ENCODE results near the gene CST9. TPM values are rescaled to one million over a fixed set of nuclear protein-coding genes. Genes with fewer than 3 reads are reported as not detected.
A peak's percentile ranks its signal among the peaks of the same experiment; 100 is the strongest.
"Not testable (repeated sequence)": the region's sequence is repeated elsewhere in the genome, so short reads cannot be mapped to it uniquely, and the experiment has no call there.

Gene CST9
- total RNA-seq, 1 donor = not detected

DNA sequence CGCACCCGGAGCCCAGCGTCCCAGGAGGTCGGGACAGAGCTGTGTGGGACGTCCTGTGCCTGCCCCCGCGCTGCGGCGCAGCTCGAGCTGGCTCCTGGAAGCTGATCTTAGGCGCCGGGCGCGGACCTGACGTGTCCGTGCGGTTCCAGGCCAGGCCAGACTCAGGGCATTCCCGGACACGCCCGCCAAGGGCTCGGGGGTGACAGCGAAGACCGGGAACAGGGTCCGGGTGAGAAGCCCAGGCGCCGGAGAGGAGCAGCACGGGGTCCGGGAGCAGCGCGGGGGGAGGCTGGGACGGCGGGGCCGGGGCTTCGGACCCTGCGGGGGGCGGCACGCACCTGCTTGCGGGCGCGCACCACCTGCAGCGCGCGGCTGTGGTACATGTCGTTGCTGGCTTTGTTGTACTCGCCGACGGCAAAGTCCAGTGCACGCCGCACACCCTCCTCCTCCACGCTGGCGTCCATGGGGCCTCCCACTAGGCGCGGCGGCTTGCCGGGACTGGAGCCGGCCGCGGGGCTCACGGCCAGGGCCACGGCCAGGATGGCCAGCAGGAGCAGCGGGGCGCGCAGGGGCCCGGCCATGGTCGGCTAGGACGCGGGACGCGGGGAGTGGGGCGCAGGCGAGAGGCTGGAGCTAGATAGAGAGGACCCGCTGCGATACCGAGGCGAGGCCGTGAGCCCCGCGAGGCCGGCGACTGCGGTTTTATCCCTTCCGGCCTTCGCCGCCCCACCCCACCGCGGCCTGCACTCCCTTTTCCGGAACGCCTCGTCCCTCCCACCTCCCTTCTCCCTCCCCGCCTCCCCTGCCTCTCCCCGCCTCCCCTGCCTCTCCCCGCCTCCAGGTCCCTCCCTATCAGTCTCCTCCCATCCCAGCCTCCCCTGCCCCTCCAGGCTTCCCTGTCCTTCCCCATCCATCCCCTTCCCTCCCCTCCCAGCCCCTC is 31.8 kb upstream of the CST9 start, which contains the start of gene CST3:
Gene CST3 (minus strand): TSS at position 674 of the 940 bp plus-strand sequence. CDS start 93 bp downstream, at position 581.
- DNase-seq (ENCODE audit: low read depth in 2 of 3, low spot score in 2 of 3) = peak in 1 of 3 donors; percentile 41

DNA sequence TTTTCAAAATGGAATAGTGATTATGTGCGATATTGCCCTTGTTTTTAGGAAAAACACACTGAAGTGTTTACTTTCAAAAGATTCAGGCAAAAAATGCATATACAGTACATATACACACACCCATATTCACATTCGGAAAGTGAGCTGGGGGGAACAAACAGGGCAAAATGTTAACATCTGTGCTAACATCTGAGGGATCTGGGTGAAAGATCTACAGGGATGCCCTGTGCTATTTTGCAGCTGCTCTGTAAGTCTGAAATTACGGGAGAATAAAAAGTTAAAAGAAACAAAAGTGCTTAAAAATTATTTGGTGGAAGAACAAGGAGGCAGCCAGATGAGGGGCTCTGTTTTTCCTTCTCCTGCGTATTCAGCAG is 31.2 kb upstream of the CST9 start:
- no peak for DNase-seq (ENCODE audit: low read depth in 2 of 3, low spot score in 2 of 3)

DNA sequence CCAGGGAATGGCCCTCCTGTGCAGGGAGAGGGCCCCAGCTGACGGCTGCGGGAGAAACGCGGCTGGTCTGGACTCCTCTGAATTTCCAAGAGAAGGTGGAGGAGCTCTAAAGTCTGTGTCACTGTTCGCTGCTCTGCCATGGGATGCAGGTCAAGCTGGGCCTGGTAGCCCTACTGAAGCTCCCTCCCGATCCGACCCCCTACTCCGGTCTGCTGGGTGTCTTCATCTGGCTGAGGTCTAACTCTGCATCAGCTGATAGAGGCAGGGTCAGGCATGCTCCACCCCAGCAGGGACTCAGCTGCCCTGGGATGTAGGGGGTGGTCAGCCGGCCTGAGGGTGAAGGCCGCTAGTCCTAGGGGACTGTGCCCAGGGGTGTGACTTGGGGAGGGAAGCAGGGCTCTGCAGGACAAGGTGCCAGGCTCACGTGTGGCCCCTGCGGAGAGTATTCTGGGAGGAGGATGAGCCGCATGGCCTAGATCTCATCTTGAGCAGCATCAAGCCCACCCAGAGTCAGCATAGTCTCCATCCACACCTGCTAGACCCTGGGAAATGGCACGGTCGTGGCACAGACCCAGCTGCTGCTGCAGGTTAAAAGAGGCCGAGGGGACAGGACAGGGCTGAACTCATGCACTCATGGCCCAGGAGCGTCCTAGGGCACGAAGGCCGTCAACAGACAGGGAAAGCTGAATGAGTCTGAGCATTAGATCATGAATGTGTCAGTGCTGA is 30.6 kb upstream of the CST9 start:
- DNase-seq (ENCODE audit: low read depth in 2 of 3, low spot score in 2 of 3) = no peak

DNA sequence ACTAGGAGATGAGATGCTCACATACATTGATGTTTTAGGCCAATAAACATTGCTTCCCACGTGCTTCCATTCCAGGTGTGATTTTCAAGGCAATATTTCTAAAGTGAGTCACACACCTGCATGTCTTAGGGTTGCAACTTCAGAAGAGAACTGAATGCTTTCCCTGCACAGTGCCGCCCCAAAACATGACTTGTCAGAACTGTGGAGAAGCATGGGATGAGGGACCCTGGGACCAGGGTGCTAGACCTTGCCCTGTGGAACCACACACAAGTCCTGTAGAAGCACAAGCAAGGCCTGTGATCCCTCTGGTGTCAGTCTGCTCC is 30.0 kb upstream of the CST9 start:
- not testable (repeated sequence) for DNase-seq (ENCODE audit: low read depth in 2 of 3, low spot score in 2 of 3)

DNA sequence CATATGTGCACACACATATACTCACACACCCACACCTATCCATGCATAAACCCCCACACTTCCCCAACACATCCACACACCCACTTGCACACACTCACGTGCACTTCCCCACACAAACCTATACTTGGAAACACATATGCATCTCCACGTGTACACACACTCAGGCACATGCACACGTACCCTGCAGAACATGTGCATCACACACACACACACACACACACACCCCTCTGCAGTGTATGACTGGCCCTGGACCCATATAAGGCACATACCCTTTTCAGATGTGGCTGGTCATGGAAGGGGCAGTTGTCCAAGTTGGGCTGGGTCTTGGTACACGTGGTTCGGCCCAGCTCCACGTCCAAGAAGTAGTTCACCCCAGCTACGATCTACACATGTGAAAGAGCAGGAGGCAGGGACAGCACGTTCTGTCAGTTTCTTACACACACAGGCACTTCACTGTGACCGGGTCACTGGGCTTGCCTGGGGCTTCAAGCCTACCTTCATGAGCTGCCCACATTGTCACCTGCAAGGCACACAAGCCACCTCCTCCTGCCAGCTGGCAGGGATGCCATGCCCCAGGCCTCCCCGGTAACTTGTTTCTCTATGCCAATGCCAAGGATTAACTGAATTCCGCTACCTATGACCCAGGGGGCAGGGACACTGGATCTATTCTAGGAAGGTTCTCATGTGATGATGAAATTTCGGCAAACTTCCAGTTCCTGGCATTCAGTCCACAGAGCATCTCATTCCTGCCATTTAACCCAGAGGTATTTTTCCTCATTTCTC is 29.5 kb upstream of the CST9 start:
- DNase-seq (ENCODE audit: low read depth in 2 of 3, low spot score in 2 of 3) = no peak

DNA sequence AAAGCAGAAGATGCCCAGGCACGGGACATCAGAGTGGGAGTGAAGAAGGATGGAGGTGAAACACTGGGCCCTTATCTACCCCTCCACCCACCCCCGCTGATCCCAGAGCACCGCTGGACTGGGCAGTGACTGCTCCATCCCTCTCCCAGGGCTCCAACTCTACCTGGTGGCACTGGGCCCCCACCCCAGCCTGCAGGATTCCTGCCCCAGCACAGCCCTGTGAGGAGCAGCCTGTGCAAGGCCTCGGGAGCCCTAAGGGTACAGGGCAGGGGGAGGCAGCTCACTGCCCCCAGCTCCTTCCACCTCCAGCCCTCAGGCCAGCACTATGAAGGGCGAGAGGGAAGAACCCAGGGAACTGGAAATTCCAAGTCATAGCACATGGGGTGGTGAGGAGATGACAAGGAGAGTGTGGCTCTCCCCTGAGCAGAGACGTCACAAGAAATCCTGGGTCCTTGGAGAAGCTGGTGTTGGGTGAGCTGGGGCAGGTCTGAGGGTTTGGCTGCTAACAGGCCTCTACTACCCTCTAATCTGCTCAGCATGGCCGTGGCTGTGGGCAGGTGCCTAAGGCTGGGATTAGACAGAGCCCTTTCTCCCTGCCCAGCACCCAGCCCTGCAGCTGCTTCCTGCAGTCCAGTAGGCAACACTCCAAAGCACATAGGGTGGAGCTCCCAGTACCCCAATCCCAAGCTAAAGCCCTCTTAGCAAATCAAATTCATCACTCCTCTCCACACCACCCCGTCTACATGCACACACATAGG is 28.5 kb upstream of the CST9 start:
- DNase-seq (ENCODE audit: low read depth in 2 of 3, low spot score in 2 of 3) = no peak

DNA sequence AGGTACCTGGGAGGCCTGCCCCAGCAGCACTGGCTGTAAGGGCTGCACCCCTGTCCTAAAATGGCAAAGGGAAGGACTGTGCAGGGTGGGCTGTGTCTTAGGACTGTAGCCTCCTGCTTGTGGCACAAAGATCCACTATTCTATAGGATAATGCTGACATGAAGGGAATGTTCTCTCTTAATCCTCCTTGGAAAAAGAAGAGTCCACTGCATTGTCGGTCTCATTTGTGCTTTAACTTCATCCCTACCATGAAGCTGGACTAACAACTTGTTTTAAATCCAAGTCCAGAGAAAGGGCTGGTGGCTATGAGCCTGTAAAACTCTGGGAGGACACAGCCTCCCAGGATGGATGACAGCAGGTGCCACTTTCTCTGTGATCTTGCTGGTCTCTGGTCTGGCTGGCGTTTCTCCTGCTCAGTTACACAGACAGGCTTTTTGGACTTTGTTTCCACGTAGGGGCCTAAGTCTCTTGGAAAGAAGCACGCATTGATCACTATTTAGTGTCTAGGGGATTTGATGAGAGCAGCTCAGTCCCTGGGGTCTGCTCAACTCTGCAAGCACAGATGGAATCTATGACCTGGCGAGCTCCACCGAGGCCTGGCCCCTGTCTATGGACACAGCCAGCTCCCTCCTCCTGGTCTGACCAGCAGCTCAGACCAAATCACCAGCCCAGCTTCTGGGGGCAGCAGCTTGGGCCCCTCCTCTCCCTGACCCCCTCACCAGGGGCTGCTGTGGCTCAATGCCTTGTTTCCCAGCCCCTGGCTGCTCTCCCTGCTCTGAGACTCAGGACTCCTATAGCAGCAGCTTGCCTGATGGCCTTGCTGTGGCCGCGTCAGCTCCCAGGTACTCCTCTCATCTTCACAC is 27.2 kb upstream of the CST9 start:
- DNase-seq (ENCODE audit: low read depth in 2 of 3, low spot score in 2 of 3) = no peak

DNA sequence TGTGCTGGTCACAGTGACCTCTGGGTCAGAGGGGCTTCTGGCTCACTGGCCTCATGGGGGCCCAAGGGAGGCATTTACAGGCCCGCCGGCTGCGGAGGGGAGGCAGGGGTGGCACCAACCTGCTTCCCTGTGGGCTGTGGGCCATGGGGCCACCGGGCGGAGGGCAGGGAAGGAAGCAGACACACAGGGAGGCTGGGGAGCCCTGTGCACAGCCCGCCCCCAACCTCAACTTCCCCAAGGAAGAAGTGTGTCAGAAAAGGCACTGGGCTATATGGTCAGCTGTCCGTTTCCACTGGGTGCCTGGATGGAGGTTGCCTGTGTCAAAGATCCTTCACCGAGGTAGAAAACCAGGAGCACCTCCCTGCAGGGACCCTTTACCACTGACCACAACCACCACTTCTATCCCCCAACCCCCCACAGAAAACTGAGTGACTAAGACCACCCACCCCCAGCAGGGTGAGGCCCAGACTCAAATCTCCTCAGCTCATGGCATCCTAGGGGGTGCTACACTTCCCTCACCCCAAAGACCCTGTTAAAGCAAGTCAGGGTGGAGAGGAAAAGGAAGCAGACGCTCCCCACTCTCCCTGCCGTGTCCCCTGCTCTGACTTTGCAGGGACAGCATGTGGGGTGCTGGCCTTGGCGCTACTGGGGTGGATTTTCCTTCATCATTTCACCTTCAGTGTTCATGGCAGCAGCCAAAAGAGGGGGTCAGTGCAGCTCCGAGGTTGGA is 26.4 kb upstream of the CST9 start:
- no peak for DNase-seq (ENCODE audit: low read depth in 2 of 3, low spot score in 2 of 3)

DNA sequence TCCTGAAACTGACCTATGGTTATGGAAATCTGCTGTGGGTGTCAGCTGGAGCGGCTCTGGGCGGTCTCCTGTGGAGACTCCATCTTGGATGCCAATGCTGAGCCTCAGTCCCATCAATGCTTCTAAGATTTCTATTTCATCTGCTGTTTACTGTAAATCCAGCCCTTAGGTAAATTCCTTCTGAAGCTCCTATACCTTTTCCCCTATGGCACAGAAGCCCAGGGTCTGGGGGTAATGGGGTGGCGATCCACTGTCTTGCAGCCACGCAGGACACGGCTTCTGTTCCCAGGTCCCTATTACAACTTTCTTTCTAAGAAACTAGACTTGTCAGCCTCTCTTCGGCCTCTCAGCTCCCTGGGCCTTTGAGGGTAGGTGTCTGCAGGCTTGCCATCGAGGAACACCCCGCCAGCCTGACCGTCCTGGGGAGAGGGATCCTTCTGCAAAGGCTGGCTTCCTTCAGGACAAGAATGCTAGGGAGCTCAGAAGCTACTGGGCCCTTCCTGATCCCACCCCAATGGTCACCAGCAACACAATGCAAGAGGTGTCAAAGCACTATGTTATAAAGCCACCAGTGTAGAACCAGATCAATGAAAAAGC is 25.6 kb upstream of the CST9 start:
- no peak for DNase-seq (ENCODE audit: low read depth in 2 of 3, low spot score in 2 of 3)

DNA sequence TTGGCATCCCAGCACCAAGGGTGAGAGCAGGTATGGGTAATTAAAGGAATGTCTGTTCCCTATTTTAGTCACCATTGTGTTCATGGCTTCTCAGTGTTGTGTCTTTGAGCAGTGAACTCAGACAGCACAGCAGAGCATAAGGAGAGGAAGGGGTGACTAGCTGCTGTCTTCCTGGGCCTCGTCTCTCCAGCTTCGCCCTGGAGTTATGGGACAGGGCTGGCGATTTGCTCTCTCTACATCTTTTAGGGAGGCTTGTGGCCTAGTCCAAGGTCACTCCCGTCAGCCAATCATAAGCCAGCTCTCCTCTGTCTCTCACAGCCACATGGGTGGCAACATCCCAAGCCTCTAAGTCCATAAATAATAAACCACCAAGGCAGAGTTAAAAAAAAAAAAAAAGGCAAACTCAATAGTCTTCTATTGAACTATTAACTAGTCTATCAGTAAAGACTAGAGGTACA is 24.7 kb upstream of the CST9 start:
- no peak for DNase-seq (ENCODE audit: low read depth in 2 of 3, low spot score in 2 of 3)

DNA sequence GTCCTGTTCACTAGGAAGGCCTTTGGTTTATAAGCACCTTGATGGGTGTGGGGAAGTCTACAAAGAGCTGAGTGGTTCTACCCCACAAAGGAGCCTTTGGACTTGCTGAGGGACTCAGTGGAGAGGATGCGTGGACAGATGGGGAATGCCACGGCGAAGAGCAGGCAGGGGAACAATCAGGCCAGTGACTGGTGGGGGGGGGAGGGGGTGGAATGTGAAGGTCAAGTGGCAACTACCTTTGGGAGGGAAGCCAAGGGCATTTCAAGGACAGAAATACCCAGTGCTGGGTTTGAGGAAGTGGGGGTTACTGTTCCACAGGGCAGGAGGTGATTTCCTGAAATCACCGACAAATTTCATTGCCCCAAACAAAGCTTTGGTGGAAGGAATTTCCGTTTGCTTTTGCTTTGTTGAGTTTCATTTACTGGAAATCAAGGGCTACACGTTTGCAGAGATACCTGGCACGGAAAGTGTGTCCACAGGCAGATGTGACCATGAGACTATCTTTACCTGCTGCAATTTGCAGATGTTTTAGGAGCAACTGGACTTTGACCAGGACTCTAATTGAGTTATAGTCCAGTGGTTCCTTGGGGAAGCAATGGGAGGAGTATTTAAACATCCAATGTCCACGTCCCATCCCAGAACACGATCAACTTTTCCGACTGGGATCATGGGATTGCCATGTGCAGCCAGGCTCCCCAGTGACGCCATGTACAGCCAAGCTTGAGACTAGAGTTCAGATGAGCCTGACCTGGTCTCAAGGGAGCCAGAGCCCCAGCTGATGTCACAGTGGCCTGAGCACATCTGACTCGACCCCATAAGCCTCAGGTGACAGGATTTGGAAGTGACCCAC is 24.1 kb upstream of the CST9 start:
- DNase-seq (ENCODE audit: low read depth in 2 of 3, low spot score in 2 of 3) = no peak

DNA sequence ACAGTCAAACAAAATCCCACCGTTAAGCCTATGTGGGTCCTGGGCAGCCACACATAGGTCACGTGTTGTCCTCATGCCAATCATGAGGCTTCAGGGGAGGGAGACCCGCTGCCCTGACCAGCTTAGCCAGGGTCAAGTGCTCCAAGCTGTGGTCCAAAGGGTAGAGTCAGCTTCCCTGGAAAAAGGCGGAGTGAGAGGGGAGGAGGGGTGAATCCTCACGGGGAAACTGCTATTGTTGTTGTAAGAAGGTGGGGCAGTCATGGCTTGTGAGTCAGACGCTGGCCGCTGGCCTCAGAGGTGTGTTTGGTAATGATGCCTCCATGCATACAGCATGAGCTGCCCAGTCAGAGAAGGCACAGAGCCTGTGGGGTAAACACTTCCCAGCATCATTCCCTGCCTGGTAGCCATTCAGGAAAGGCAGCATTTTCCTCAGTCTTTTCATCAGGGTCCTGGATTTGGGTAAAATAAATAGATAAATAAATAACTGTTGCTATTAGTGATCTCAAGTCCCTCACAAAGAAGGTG is 23.4 kb upstream of the CST9 start:
- DNase-seq (ENCODE audit: low read depth in 2 of 3, low spot score in 2 of 3) = no peak

DNA sequence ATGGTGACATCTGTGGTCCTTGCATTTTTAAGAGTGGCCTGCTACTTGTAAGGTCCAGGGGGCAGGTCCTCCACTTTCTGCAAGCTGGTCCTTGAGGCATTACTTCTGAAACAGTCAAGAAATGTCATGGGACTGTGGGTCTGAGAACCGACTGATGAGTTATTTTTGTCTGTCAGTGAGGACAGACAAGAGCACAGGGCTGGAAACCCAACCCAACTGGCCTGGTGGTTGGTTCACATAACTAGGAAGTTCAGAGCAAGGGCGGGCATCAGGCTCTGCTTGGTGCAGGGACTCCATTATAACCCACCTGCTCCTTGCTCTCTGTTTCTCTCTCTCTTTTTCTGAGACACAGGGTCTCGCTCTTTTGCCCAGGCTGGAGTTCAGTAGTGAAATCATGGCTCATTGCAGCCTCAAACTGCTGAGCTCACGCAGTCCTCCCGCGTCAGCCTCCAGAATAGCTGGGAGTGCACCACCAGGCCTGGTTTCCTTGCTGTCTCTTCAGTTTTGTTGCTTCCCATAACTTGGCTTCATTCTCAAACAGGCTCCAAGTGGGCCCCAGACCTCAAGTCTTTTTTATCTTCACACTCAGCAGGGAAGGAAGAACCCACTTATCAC is 22.8 kb upstream of the CST9 start:
- peak in 1 of 3 donors; percentile 12 for DNase-seq (ENCODE audit: low read depth in 2 of 3, low spot score in 2 of 3)

DNA sequence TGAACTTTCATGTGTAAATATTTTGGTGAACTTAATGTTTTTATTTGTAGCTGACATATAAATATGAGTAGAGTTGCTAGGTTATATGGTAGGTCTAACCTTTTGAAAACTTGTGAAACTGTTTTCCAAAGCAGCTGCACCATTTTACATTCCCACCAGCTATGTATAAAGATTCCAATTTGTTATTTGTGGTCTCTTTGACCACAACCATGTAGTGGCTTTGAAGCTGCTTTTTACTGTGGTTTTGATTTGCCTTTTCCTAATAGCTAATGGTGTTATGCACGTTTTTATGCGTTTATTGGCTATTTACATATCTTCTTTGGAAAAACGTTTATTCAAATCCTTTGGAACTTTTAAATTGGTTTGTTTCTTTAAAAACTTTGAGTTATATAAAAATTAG is 21.8 kb upstream of the CST9 start:
- DNase-seq (ENCODE audit: low read depth in 2 of 3, low spot score in 2 of 3) = no peak

DNA sequence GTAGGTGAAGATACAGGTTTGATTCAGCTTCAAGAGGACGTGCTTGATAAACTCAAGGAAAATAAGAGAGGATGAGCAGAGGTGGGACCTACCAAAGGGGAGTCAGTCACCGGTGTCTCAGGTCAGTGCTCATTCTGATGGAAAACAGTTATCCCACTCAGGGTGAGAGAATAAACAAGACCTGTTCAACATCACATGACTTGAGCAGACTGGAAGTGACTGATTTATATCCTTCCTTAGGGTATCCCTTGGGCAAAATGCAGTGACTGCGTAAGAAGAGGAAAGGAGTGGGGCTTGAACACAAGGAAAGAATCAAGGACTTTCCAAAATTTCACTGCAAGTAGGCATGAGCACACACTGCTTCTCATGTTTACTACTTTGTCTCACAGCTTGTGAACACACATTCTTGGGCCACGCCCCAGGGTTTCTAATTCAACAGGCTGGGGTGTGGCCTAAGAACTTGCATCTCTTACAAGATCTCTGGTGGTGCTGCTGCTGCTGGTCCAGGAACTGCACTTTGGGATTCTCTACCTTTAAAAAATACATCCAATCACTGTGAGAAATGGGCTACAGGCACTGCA is 20.4 kb upstream of the CST9 start:
- DNase-seq (ENCODE audit: low read depth in 2 of 3, low spot score in 2 of 3) = no peak

DNA sequence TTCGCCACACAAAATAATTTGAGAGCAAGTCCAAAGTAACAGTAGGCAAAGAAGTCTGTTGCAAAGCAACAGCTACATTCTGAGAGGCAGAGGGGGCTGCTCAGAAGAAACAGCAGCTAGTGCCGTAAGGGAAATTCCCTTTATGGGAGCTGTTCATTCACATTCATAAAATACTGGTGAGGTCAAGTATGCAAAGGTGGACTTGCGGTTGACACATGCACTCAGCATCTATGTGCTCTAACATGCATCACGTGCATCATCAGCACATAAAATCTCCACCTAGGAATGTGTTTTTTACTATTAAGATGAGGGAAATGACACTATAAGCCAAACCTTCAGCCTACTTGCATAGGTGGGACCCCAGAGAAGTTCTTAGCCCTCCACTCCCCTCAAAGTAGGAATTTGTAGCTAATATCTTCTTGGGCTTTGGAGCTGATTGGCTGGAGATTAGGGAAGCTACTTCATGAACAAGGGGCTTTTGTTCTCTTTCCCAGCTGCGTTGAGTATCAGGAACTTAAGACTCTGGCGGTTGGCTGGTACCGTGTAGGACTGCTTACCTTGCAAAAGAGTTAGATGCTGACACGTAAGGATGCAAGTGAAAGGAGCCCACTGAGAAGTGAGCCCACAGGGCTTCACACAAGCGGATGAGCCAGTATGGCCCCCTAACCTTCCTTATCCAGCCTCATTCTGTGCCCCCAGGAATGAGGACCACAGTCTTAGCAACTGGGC is 19.7 kb upstream of the CST9 start:
- no peak for DNase-seq (ENCODE audit: low read depth in 2 of 3, low spot score in 2 of 3)
